ENCODE data around the gene LLGL2.

Gene LLGL2

GRCh38 chr17:75619506-75620431 lies 94.3 kb downstream of the LLGL2 start:
- no peak for DNase-seq

- DNase-seq: no peak
These were observed 96.0 kb downstream of the LLGL2 start for GRCh38 chr17:75621489-75621888.

- DNase-seq: no peak
These were observed 96.6 kb downstream of the LLGL2 start for GRCh38 chr17:75622076-75622475.

GRCh38 chr17:75622771-75623273 lies 97.3 kb downstream of the LLGL2 start:
- no peak for DNase-seq

GRCh38 chr17:75623386-75623785 lies 97.9 kb downstream of the LLGL2 start:
- no peak for DNase-seq

- no peak for DNase-seq
These were observed 98.5 kb downstream of the LLGL2 start for GRCh38 chr17:75624021-75624420.

All from NCI-H1105 (cell line).